GM23338 (cell line): ENCODE data around the gene COLEC12.

ENCODE experiments used
- CTCF ChIP-seq, 2 experiments: fragments of 200-600 bp in 1 of 2; sonication (generic) in 1 of 2; conservative IDR thresholded peaks; 2 replicates each; pipeline versions ENCODE4 v1.5.1 to v1.6.1; 2016 to 2017; ENCODE audit warnings: antibody characterized with exemption in 2 of 2, low read depth in 2 of 2, mild to moderate bottlenecking in 2 of 2, moderate library complexity in 1 of 2
- EZH2 ChIP-seq: fragments of 200-600 bp; sonication (generic); IDR thresholded peaks from one replicate; pipeline ENCODE4 v1.8.0; 2017; ENCODE audit warnings: antibody characterized with exemption, mild to moderate bottlenecking, low read depth; ENCODE audit not compliant: unreplicated experiment
- EZH2phosphoT487 ChIP-seq: fragments of 200-600 bp; sonication (generic); IDR thresholded peaks from one replicate; pipeline ENCODE4 v1.8.1; 2018; ENCODE audit warnings: antibody characterized with exemption; ENCODE audit not compliant: unreplicated experiment
- JUNB ChIP-seq: IDR thresholded peaks from one replicate; pipeline ENCODE4 v1.6.1; 2016; ENCODE audit warnings: antibody characterized with exemption; ENCODE audit not compliant: unreplicated experiment
- POLR2AphosphoS5 ChIP-seq: IDR thresholded peaks from 2 replicates; pipeline ENCODE4 v1.6.1; 2016; ENCODE audit warnings: antibody characterized with exemption, low read depth
- ZNF331 ChIP-seq: fragments of 250-450 bp; sonication (Bioruptor Pico); IDR thresholded peaks from 2 replicates; pipeline ENCODE4 v1.5.0; 2020; ENCODE audit warnings: low read depth, mild to moderate bottlenecking, moderate library complexity
- TF ChIP-seq, protein P1 (sequence below): IDR thresholded peaks from one replicate; pipeline ENCODE4 v1.6.1; 2018; ENCODE audit warnings: antibody characterized with exemption; ENCODE audit not compliant: unreplicated experiment
- TF ChIP-seq, protein P2 (sequence below): IDR thresholded peaks from 2 replicates; pipeline ENCODE4 v1.6.1; 2016; ENCODE audit warnings: antibody characterized with exemption

DNA sequence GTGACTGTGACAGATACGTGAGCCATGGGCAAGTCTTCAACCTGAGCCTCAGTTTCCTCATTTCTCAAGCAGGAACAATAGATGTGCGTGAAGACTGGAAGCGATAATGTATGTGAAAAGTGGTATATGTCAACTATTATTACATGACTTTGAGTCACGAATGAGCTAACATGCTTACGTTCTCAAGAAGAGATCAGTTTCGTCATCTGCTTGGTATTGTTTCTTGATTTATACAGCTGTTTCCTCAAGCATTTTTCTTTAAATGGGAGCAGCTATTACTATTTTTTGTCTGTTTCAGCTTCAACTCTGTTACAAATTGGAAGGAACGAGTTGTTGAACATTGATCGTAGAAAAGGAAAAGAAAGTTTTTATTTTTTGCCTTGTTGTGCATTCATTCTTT lies 184.1 kb downstream of the COLEC12 start:
- TF ChIP-seq CTCF (conservative IDR thresholded peaks at IDR 0.05; ENCODE audit: low read depth in 2 of 2), result no peak
- TF ChIP-seq, protein P1, sequence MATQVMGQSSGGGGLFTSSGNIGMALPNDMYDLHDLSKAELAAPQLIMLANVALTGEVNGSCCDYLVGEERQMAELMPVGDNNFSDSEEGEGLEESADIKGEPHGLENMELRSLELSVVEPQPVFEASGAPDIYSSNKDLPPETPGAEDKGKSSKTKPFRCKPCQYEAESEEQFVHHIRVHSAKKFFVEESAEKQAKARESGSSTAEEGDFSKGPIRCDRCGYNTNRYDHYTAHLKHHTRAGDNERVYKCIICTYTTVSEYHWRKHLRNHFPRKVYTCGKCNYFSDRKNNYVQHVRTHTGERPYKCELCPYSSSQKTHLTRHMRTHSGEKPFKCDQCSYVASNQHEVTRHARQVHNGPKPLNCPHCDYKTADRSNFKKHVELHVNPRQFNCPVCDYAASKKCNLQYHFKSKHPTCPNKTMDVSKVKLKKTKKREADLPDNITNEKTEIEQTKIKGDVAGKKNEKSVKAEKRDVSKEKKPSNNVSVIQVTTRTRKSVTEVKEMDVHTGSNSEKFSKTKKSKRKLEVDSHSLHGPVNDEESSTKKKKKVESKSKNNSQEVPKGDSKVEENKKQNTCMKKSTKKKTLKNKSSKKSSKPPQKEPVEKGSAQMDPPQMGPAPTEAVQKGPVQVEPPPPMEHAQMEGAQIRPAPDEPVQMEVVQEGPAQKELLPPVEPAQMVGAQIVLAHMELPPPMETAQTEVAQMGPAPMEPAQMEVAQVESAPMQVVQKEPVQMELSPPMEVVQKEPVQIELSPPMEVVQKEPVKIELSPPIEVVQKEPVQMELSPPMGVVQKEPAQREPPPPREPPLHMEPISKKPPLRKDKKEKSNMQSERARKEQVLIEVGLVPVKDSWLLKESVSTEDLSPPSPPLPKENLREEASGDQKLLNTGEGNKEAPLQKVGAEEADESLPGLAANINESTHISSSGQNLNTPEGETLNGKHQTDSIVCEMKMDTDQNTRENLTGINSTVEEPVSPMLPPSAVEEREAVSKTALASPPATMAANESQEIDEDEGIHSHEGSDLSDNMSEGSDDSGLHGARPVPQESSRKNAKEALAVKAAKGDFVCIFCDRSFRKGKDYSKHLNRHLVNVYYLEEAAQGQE, result no peak
- TF ChIP-seq EZH2, result no peak
- TF ChIP-seq, protein P2, sequence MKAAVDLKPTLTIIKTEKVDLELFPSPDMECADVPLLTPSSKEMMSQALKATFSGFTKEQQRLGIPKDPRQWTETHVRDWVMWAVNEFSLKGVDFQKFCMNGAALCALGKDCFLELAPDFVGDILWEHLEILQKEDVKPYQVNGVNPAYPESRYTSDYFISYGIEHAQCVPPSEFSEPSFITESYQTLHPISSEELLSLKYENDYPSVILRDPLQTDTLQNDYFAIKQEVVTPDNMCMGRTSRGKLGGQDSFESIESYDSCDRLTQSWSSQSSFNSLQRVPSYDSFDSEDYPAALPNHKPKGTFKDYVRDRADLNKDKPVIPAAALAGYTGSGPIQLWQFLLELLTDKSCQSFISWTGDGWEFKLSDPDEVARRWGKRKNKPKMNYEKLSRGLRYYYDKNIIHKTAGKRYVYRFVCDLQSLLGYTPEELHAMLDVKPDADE, result no peak
- no peak for TF ChIP-seq POLR2AphosphoS5
- no peak for TF ChIP-seq ZNF331 (CRISPR knock-in tag)
- no peak for TF ChIP-seq EZH2phosphoT487
- no peak for TF ChIP-seq JUNB
